ENCODE data around the gene RPL3.

Gene RPL3

GRCh38 chr22:39277142-39277607, 42.2 kb downstream of the RPL3 start:
- TF ChIP-seq CTCF (IDR thresholded peaks at IDR 0.05; ENCODE audit: low read depth, low read length, missing control alignments) = no peak
- in situ Hi-C loops (cut with HindIII; ENCODE audit: low sequenced_read_pairs) = no loop called here

GRCh38 chr22:39276440-39277141, 42.8 kb downstream of the RPL3 start:
- H3K4me3 ChIP-seq (ENCODE audit: low read depth, low read length) = no peak overlapping the region
- in situ Hi-C loops (cut with HindIII; ENCODE audit: low sequenced_read_pairs) = no loop called here
- TF ChIP-seq CTCF (IDR thresholded peaks at IDR 0.05; ENCODE audit: low read depth, low read length, missing control alignments) = no peak
- DNase-seq (ENCODE audit: low read depth) = no peak

More at GRCh38 chr22:39277142-39277607, 42.2 kb downstream of the RPL3 start:
- DNase-seq (ENCODE audit: low read depth) = no peak
- no peak overlapping the region for H3K4me3 ChIP-seq (ENCODE audit: low read depth, low read length)

GRCh38 chr22:39275814-39276439, 43.5 kb downstream of the RPL3 start:
- no peak for TF ChIP-seq CTCF (IDR thresholded peaks at IDR 0.05; ENCODE audit: low read depth, low read length, missing control alignments)

GRCh38 chr22:39273950-39274887, 45.2 kb downstream of the RPL3 start:
- in situ Hi-C loops (cut with HindIII; ENCODE audit: low sequenced_read_pairs) = no loop called here
- no peak overlapping the region for H3K4me3 ChIP-seq (ENCODE audit: low read depth, low read length)
- DNase-seq (ENCODE audit: low read depth) = no peak
- no peak for TF ChIP-seq CTCF (IDR thresholded peaks at IDR 0.05; ENCODE audit: low read depth, low read length, missing control alignments)

More at GRCh38 chr22:39275814-39276439, 43.5 kb downstream of the RPL3 start:
- DNase-seq (ENCODE audit: low read depth) = no peak
- in situ Hi-C loops (cut with HindIII; ENCODE audit: low sequenced_read_pairs) = no loop called here
- no peak overlapping the region for H3K4me3 ChIP-seq (ENCODE audit: low read depth, low read length)

GRCh38 chr22:39270792-39271191, 48.6 kb downstream of the RPL3 start:
- H3K4me3 ChIP-seq (ENCODE audit: low read depth, low read length) = no peak overlapping the region
- no peak for TF ChIP-seq CTCF (IDR thresholded peaks at IDR 0.05; ENCODE audit: low read depth, low read length, missing control alignments)
- in situ Hi-C loops (cut with HindIII; ENCODE audit: low sequenced_read_pairs) = no loop called here
- no peak for DNase-seq (ENCODE audit: low read depth)

- H3K4me3 ChIP-seq (ENCODE audit: low read depth, low read length) = no peak overlapping the region
- in situ Hi-C loops (cut with HindIII; ENCODE audit: low sequenced_read_pairs) = no loop called here
- DNase-seq (ENCODE audit: low read depth) = no peak
- no peak for TF ChIP-seq CTCF (IDR thresholded peaks at IDR 0.05; ENCODE audit: low read depth, low read length, missing control alignments)
Measured at GRCh38 chr22:39270280-39270679, 49.1 kb downstream of the RPL3 start.

Data from astrocyte of the cerebellum (primary cell).